Transverse colon (tissue), 4 donors: ENCODE results near the gene CA12.

Experiments used
- EP300 ChIP-seq: sonication (generic); formaldehyde crosslinking; IDR thresholded peaks from one replicate; pipeline ENCODE4 v1.6.1; 2017; ENCODE audit warnings: antibody characterized with exemption, low read depth
- POLR2A ChIP-seq: fragments of 450-650 bp; IDR thresholded peaks from one replicate; pipeline ENCODE4 v1.6.1; 2016; ENCODE audit warnings: antibody characterized with exemption, mild to moderate bottlenecking, moderate library complexity
- POLR2AphosphoS5 ChIP-seq, 3 donors: sonication (generic); formaldehyde crosslinking; IDR thresholded peaks; one replicate each; pipeline ENCODE4 v1.6.1; 2016; ENCODE audit warnings: antibody characterized with exemption in 3 of 3
- TF ChIP-seq, protein P1 (sequence below), 5 experiments: fragments of 200-600 bp in 3 of 5; fragments of 450-650 bp in 2 of 5; sonication (generic) in 3 of 5; IDR thresholded peaks; 1 replicate in 2 of 5; 2 replicates in 3 of 5; pipeline ENCODE4 v1.5.1; 2016 to 2017; ENCODE audit warnings: antibody characterized with exemption in 5 of 5, inconsistent platforms in 3 of 5, mild to moderate bottlenecking in 2 of 5, moderate library complexity in 1 of 5

DNA sequence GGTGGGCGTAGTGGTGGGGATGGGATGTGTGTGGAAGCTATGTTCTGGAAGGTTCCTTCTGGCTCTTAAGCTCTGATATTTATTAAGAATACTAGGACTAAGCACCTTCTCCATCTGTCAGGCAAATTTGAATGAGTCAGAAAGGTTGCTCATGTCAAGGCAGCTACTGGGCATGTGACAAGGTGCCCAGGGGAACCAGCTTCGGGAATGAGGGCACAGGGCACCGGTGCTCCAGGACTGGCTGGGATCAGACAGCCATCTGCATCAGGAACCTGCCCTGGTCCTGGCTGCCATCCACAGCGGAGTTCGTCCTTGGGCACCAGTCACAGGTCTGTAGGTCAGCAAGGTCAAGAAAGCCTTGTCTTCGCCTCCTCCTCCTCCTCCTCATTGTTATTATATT, 32.5 kb downstream of the CA12 start:
- TF ChIP-seq, protein P1, sequence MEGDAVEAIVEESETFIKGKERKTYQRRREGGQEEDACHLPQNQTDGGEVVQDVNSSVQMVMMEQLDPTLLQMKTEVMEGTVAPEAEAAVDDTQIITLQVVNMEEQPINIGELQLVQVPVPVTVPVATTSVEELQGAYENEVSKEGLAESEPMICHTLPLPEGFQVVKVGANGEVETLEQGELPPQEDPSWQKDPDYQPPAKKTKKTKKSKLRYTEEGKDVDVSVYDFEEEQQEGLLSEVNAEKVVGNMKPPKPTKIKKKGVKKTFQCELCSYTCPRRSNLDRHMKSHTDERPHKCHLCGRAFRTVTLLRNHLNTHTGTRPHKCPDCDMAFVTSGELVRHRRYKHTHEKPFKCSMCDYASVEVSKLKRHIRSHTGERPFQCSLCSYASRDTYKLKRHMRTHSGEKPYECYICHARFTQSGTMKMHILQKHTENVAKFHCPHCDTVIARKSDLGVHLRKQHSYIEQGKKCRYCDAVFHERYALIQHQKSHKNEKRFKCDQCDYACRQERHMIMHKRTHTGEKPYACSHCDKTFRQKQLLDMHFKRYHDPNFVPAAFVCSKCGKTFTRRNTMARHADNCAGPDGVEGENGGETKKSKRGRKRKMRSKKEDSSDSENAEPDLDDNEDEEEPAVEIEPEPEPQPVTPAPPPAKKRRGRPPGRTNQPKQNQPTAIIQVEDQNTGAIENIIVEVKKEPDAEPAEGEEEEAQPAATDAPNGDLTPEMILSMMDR (IDR thresholded peaks at IDR 0.05) = no peak
- TF ChIP-seq EP300 = no peak
- TF ChIP-seq POLR2A = no peak
- TF ChIP-seq POLR2AphosphoS5 (IDR thresholded peaks at IDR 0.05) = no peak
